H9 (cell line): ENCODE measurements around the gene ALOX5AP. TPM values are rescaled to one million over a fixed set of nuclear protein-coding genes. Genes with fewer than 3 reads are reported as not detected.
A peak's percentile ranks its signal among the peaks of the same experiment; 100 is the strongest.

Experiments
- DNase-seq: peaks from one replicate; pipeline ENCODE4 v3.0.0-alpha.2; 2017
- H2AFZ ChIP-seq: one replicate; pipeline ENCODE4 v1.6.1; 2013; ENCODE audit warnings: mild to moderate bottlenecking, low read length, control low read depth, moderate library complexity
- H2AK5ac ChIP-seq: 2 replicates; pipeline ENCODE4 v1.6.1; 2013; ENCODE audit warnings: low read length, control low read depth, mixed read lengths; ENCODE audit not compliant: insufficient read length
- H2BK120ac ChIP-seq: one replicate; pipeline ENCODE4 v1.6.1; 2013; ENCODE audit warnings: low read depth, mild to moderate bottlenecking, low read length, control low read depth, inconsistent platforms; ENCODE audit not compliant: poor library complexity, severe bottlenecking
- H2BK12ac ChIP-seq: 2 replicates; pipeline ENCODE4 v1.6.1; 2013; ENCODE audit warnings: low read length, control low read depth, mixed read lengths, low read depth; ENCODE audit not compliant: insufficient read length
- H2BK15ac ChIP-seq: 2 replicates; pipeline ENCODE4 v1.6.1; 2013; ENCODE audit warnings: low read depth, low read length, control low read depth
- H2BK20ac ChIP-seq: one replicate; pipeline ENCODE4 v1.6.1; 2013; ENCODE audit warnings: low read depth, mild to moderate bottlenecking, low read length, control low read depth, inconsistent platforms; ENCODE audit not compliant: poor library complexity, severe bottlenecking
- H2BK5ac ChIP-seq: 2 replicates; pipeline ENCODE4 v1.6.1; 2013; ENCODE audit warnings: low read length, control low read depth, mixed read lengths; ENCODE audit not compliant: insufficient read length
- H3K14ac ChIP-seq: 2 replicates; pipeline ENCODE4 v1.6.1; 2013; ENCODE audit warnings: low read length, control low read depth; ENCODE audit not compliant: insufficient read depth
- H3K18ac ChIP-seq: 2 replicates; pipeline ENCODE4 v1.6.1; 2013; ENCODE audit warnings: low read depth, mild to moderate bottlenecking, mixed read lengths, low read length, control low read depth; ENCODE audit not compliant: insufficient read length
- H3K23ac ChIP-seq: 2 replicates; pipeline ENCODE4 v1.6.1; 2013; ENCODE audit warnings: low read length, control low read depth, mixed read lengths, low read depth; ENCODE audit not compliant: insufficient read length
- H3K23me2 ChIP-seq: 2 replicates; pipeline ENCODE4 v1.6.1; 2013; ENCODE audit warnings: low read depth, mild to moderate bottlenecking, mixed read lengths, low read length, control low read depth; ENCODE audit not compliant: insufficient read length, poor library complexity, severe bottlenecking
- H3K27ac ChIP-seq: 2 replicates; pipeline ENCODE4 v1.5.1; 2013; ENCODE audit warnings: low read length, control low read depth, mixed read lengths, low read depth; ENCODE audit not compliant: insufficient read length
- H3K27me3 ChIP-seq: 2 replicates; pipeline ENCODE4 v1.6.1; 2013; ENCODE audit warnings: low read length, control low read depth, inconsistent platforms; ENCODE audit not compliant: insufficient read depth
- H3K4ac ChIP-seq: 2 replicates; pipeline ENCODE4 v1.6.1; 2013; ENCODE audit warnings: low read depth, mild to moderate bottlenecking, control low read depth, inconsistent platforms, low read length, moderate library complexity
- H3K4me1 ChIP-seq: 2 replicates; pipeline ENCODE4 v1.6.1; 2013; ENCODE audit warnings: low read length, control low read depth, inconsistent platforms; ENCODE audit not compliant: insufficient read depth
- H3K4me2 ChIP-seq: 2 replicates; pipeline ENCODE4 v1.6.1; 2013; ENCODE audit warnings: low read length, control low read depth, mixed read lengths; ENCODE audit not compliant: insufficient read length, insufficient read depth
- H3K56ac ChIP-seq: 2 replicates; pipeline ENCODE4 v1.6.1; 2013; ENCODE audit warnings: low read depth, mild to moderate bottlenecking, mixed read lengths, low read length, control low read depth; ENCODE audit not compliant: insufficient read length
- H3K79me1 ChIP-seq: 2 replicates; pipeline ENCODE4 v1.6.1; 2013; ENCODE audit warnings: low read depth, mild to moderate bottlenecking, moderate library complexity, low read length, control low read depth, inconsistent platforms; ENCODE audit not compliant: insufficient read depth, poor library complexity, severe bottlenecking
- H3K79me2 ChIP-seq: 2 replicates; pipeline ENCODE4 v1.6.1; 2013; ENCODE audit warnings: low read length, control low read depth, inconsistent platforms; ENCODE audit not compliant: insufficient read depth
- H3K9ac ChIP-seq: 2 replicates; pipeline ENCODE4 v1.6.1; 2013; ENCODE audit warnings: low read length, control low read depth, mixed read lengths; ENCODE audit not compliant: insufficient read length; ENCODE audit errors: extremely low read depth
- H3K9me3 ChIP-seq: one replicate; pipeline ENCODE4 v1.6.1; 2013; ENCODE audit warnings: low read depth, low read length, inconsistent platforms; ENCODE audit not compliant: control insufficient read depth
- H3T11ph ChIP-seq: one replicate; pipeline ENCODE4 v1.6.1; 2013; ENCODE audit warnings: mild to moderate bottlenecking, low read length, control low read depth, inconsistent platforms
- H4K20me1 ChIP-seq: one replicate; pipeline ENCODE4 v1.6.1; 2013; ENCODE audit not compliant: control insufficient read depth, insufficient read length, insufficient read depth
- H4K5ac ChIP-seq: 2 replicates; pipeline ENCODE4 v1.6.1; 2013; ENCODE audit warnings: low read depth, mild to moderate bottlenecking, mixed read lengths, low read length, control low read depth; ENCODE audit not compliant: insufficient read length
- H4K8ac ChIP-seq: replicated peaks from 2 replicates; pipeline ENCODE4 v1.6.1; 2013; ENCODE audit warnings: low read length, control low read depth, mixed read lengths, low read depth; ENCODE audit not compliant: insufficient read length
- H4K91ac ChIP-seq: 2 replicates; pipeline ENCODE4 v1.6.1; 2013; ENCODE audit warnings: low read depth, mild to moderate bottlenecking, moderate library complexity, mixed read lengths, low read length, control low read depth; ENCODE audit not compliant: insufficient read length
- H3K27ac Mint-ChIP-seq, 3 experiments: 2 replicates in 2 of 3; 3 replicates in 1 of 3; pipeline ENCODE4 v1.8.0; 2020 to 2021; ENCODE audit warnings: mixed read lengths in 3 of 3, mild to moderate bottlenecking in 1 of 3, moderate library complexity in 1 of 3
- H3K27me3 Mint-ChIP-seq: 2 replicates; pipeline ENCODE4 v1.8.0; 2021; ENCODE audit warnings: low read depth, mild to moderate bottlenecking, moderate library complexity, mixed read lengths
- H3K36me3 Mint-ChIP-seq, 3 experiments: 2 replicates in 2 of 3; 3 replicates in 1 of 3; pipeline ENCODE4 v1.8.0; 2020 to 2021; ENCODE audit warnings: low read depth in 3 of 3, mixed read lengths in 3 of 3; ENCODE audit not compliant: insufficient read depth in 1 of 3
- H3K4me1 Mint-ChIP-seq, 2 experiments: 2 replicates each; pipeline ENCODE4 v1.8.0; 2020; ENCODE audit warnings: mixed read lengths in 2 of 2
- H3K4me3 Mint-ChIP-seq, 2 experiments: 2 replicates in 1 of 2; 3 replicates in 1 of 2; pipeline ENCODE4 v1.8.0; 2020 to 2021; ENCODE audit warnings: mild to moderate bottlenecking in 2 of 2, mixed read lengths in 2 of 2, moderate library complexity in 1 of 2
- H3K9me3 Mint-ChIP-seq, 2 experiments: 2 replicates in 1 of 2; 3 replicates in 1 of 2; pipeline ENCODE4 v1.8.0; 2020; ENCODE audit warnings: mild to moderate bottlenecking in 2 of 2, mixed read lengths in 2 of 2, moderate library complexity in 1 of 2
- CTCF ChIP-seq: fragments of 200-600 bp; sonication (generic); conservative IDR thresholded peaks from 3 replicates; pipeline ENCODE4 v1.8.0; 2021; ENCODE audit warnings: antibody characterized with exemption, mild to moderate bottlenecking
- WGBS: extraction: QIAGEN DNeasy Blood & Tissue Kit; methylation state at CpG from one replicate; pipeline ENCODE4 v1.1.7; 2013; ENCODE audit warnings: missing lambda C conversion rate, low lambda C conversion rate, mixed read lengths; ENCODE audit not compliant: insufficient read length; ENCODE audit errors: extremely low coverage; 5-methylcytosine and 5-hydroxymethylcytosine counted together
- total RNA-seq: library from RNA; stranded (reverse); gene quantifications from 2 replicates; pipeline ENCODE4 v1.2.1, GENCODE V29; 2021

Gene ALOX5AP
- total RNA-seq, 1 experiment from 2014 or later: not detected

- 0 out of 2 replicates have a peak, but pooled peaks cover 4% of the 10 kb centered on the region for H3K4me1 ChIP-seq
- no peaks in the 10 kb centered on the region for H3K36me3 Mint-ChIP-seq
- no peaks in the 10 kb centered on the region for H3K23me2 ChIP-seq
- no peak overlapping the region for H3K4ac ChIP-seq
- H3K79me2 ChIP-seq: no peaks in the 10 kb centered on the region
- H3K23ac ChIP-seq: no peak overlapping the region
- no peak overlapping the region for H2AK5ac ChIP-seq
- no peaks in the 10 kb centered on the region for H3K9me3 ChIP-seq
- DNase-seq: no peak
- H4K5ac ChIP-seq: no peak overlapping the region
- no peaks in the 10 kb centered on the region for H3K27me3 ChIP-seq
- H2BK5ac ChIP-seq: no peak overlapping the region
- H3K79me1 ChIP-seq: no peaks in the 10 kb centered on the region
- H3K27me3 Mint-ChIP-seq: peaks cover 3% of the 10 kb centered on the region; the same call in 1 of the 2 replicates
- H3K9me3 Mint-ChIP-seq: no peaks in the 10 kb centered on the region; a peak in 1 of 5 replicates
- H3T11ph ChIP-seq: no peak overlapping the region
- H2BK15ac ChIP-seq: no peak overlapping the region
- no peak overlapping the region for H3K4me2 ChIP-seq
- no peak overlapping the region for H2AFZ ChIP-seq
- H3K14ac ChIP-seq: no peak overlapping the region
- H3K56ac ChIP-seq: no peak overlapping the region
- no peak overlapping the region for H3K4me3 Mint-ChIP-seq
- no peak overlapping the region for H2BK20ac ChIP-seq
- H3K27ac Mint-ChIP-seq: no peak overlapping the region
- H3K18ac ChIP-seq: no peak overlapping the region
- no peak overlapping the region for H4K8ac ChIP-seq
- no peak overlapping the region for H2BK12ac ChIP-seq
- no peaks in the 10 kb centered on the region for H4K20me1 ChIP-seq
- TF ChIP-seq CTCF: peak; percentile 51; the same call in 2 of the 3 replicates
- no peak overlapping the region for H3K27ac ChIP-seq
- WGBS: no CpG with 5 or more reads among the region's 4 CpGs
- no peak overlapping the region for H3K9ac ChIP-seq
- H4K91ac ChIP-seq: no peak overlapping the region
- no peak overlapping the region for H2BK120ac ChIP-seq
- peaks cover 3 to 10% of the 10 kb centered on the region in 2 experiments; a peak in 2 of 4 replicates for H3K4me1 Mint-ChIP-seq
These were observed 33.3 kb upstream of the ALOX5AP start for GRCh38 chr13:30702006-30702405.
